Peyer's patch (tissue), 4 donors: ENCODE data around the gene PRTN3. TPM values are rescaled to one million over a fixed set of nuclear protein-coding genes. Genes with fewer than 3 reads are reported as not detected.

Source experiments
- DNase-seq, 3 donors: peaks; one replicate each; pipeline ENCODE4 v3.0.0-alpha.2; 2017 to 2019
- H3K27ac ChIP-seq, 4 donors: fragments of 200-600 bp; sonication (generic); one replicate each; pipeline ENCODE4 v1.5.1; 2016 to 2019
- H3K27me3 ChIP-seq, 2 donors: fragments of 200-600 bp; sonication (generic); one replicate each; pipeline ENCODE4 v1.5.1; 2019
- H3K36me3 ChIP-seq, 3 donors: fragments of 200-600 bp; sonication (generic); one replicate each; pipeline ENCODE4 v1.5.1; 2016 to 2019
- H3K4me1 ChIP-seq, 4 donors: fragments of 200-600 bp; sonication (generic); one replicate each; pipeline ENCODE4 v1.5.1; 2016 to 2019
- H3K4me3 ChIP-seq, 4 donors: fragments of 200-600 bp; sonication (generic); 1 replicate in 3 of 4; 2 replicates in 1 of 4; pipeline ENCODE4 v1.5.1; 2016 to 2019; ENCODE audit warnings: mild to moderate bottlenecking in 1 of 4
- H3K9me3 ChIP-seq, 4 donors: fragments of 200-600 bp; sonication (generic); one replicate each; pipeline ENCODE4 v1.5.1; 2016 to 2019; ENCODE audit warnings: mild to moderate bottlenecking in 1 of 4
- CTCF ChIP-seq, 6 experiments: fragments of 450-650 bp in 4 of 6; fragments of 200-600 bp in 2 of 6; sonication (generic) in 1 of 6; IDR thresholded peaks; one replicate each; pipeline ENCODE4 v1.5.1; 2017 to 2019; ENCODE audit warnings: antibody characterized with exemption in 6 of 6, mild to moderate bottlenecking in 3 of 6, moderate library complexity in 1 of 6
- POLR2A ChIP-seq, 2 donors: fragments of 450-650 bp; IDR thresholded peaks; one replicate each; pipeline ENCODE4 v1.5.1; 2017; ENCODE audit warnings: antibody characterized with exemption in 2 of 2, mild to moderate bottlenecking in 2 of 2, moderate library complexity in 2 of 2
- small RNA-seq, 2 donors: library from RNA; depleted of rRNA; stranded (forward); fragments of <200 nt; gene quantifications; one replicate each; pipeline ENCODE3, GENCODE V24; 2016
- total RNA-seq, 4 donors: library from RNA; depleted of rRNA; stranded (reverse); fragments of >200 nt; gene quantifications; one replicate each; pipeline ENCODE4 v1.1.0, GENCODE V29; 2016

The PRTN3 gene
- total RNA-seq, 4 donors from 2014 or later = not detected

- no peaks in the 10 kb centered on the region for H3K4me1 ChIP-seq
- H3K36me3 ChIP-seq = peaks cover 0 to 31% (median 0%) of the 10 kb centered on the region in 3 donors
- H3K9me3 ChIP-seq = no peaks in the 10 kb centered on the region
- no peak for DNase-seq
- H3K4me3 ChIP-seq = no peak overlapping the region
- TF ChIP-seq CTCF (IDR thresholded peaks at IDR 0.05) (no peak), POLR2A (IDR thresholded peaks at IDR 0.05) (no peak)
- no peaks in the 10 kb centered on the region for H3K27me3 ChIP-seq
- no peak overlapping the region for H3K27ac ChIP-seq
These were observed 56.7 kb downstream of the PRTN3 start for GRCh38 chr19:897442-898039.

Small RNA genes lying within 50 kb of the gene (small RNA-seq; reads per million reads assigned to genes)
- gene MIR3187 (0 reads per million in 2 donors), gene RNU6-9 (0 reads per million in 2 donors)

Other genes with a start within 250 kb of the PRTN3 start
- 100 to 1,000 TPM in 1 of 4 donors, 10 to 100 TPM in 3; 33.8 to 119 (median 70.5) TPM for gene POLRMT, start 207.5 kb upstream of the PRTN3 start, total RNA-seq
- not detected for gene FGF22, start 201.1 kb upstream of the PRTN3 start, total RNA-seq
- gene RNF126, start 177.8 kb upstream of the PRTN3 start, total RNA-seq = 100 to 1,000 TPM in 3 of 4 donors, 10 to 100 TPM in 1; 83.3 to 119 (median 115) TPM
- gene FSTL3, start 164.6 kb upstream of the PRTN3 start, total RNA-seq = 10 to 100 TPM; 13.8 to 94.9 (median 34.9) TPM
- gene PRSS57, start 145.5 kb upstream of the PRTN3 start, total RNA-seq = not detected
- 10 to 100 TPM in 3 of 4 donors, 1 to 10 TPM in 1; 7.5 to 33.8 (median 21.6) TPM for gene PALM, start 132.1 kb upstream of the PRTN3 start, total RNA-seq
- 100 to 1,000 TPM; 116 to 828 (median 637) TPM for gene MISP, start 89.9 kb upstream of the PRTN3 start, total RNA-seq
- gene PTBP1, start 43.5 kb upstream of the PRTN3 start, total RNA-seq = 100 to 1,000 TPM; 173 to 436 (median 229) TPM
- gene PLPPR3, start 19.0 kb upstream of the PRTN3 start, total RNA-seq = not detected
- not detected for gene AZU1, start 13.2 kb upstream of the PRTN3 start, total RNA-seq
- not detected for gene ELANE, start 11.3 kb downstream of the PRTN3 start, total RNA-seq
- 100 to 1,000 TPM; 140 to 403 (median 303) TPM for gene CFD, start 18.7 kb downstream of the PRTN3 start, total RNA-seq
- gene MED16, start 52.2 kb downstream of the PRTN3 start, total RNA-seq = 10 to 100 TPM; 60.2 to 83.6 (median 65.3) TPM
- gene RNU6-9, start 52.5 kb downstream of the PRTN3 start, total RNA-seq = not detected
- 10 to 100 TPM; 20.8 to 43.5 (median 34.8) TPM for gene R3HDM4, start 72.2 kb downstream of the PRTN3 start, total RNA-seq
- gene KISS1R, start 76.3 kb downstream of the PRTN3 start, total RNA-seq = not detected
- 10 to 100 TPM in 1 of 4 donors, 1 to 10 TPM in 3; 2.8 to 11.0 (median 4.9) TPM for gene ARID3A, start 85.0 kb downstream of the PRTN3 start, total RNA-seq
- 10 to 100 TPM; 26.4 to 58.8 (median 40.5) TPM for gene WDR18, start 143.3 kb downstream of the PRTN3 start, total RNA-seq
- not detected for gene GRIN3B, start 159.4 kb downstream of the PRTN3 start, total RNA-seq
- 100 to 1,000 TPM; 287 to 409 (median 366) TPM for gene TMEM259, start 180.1 kb downstream of the PRTN3 start, total RNA-seq
- not detected for gene RNU6-2, start 180.5 kb downstream of the PRTN3 start, total RNA-seq
- gene CNN2, start 185.6 kb downstream of the PRTN3 start, total RNA-seq = 10 to 100 TPM; 20.6 to 47.0 (median 22.6) TPM
- 100 to 1,000 TPM in 1 of 4 donors, 10 to 100 TPM in 3; 30.1 to 162 (median 72.1) TPM for gene ABCA7, start 199.1 kb downstream of the PRTN3 start, total RNA-seq
- 100 to 1,000 TPM in 2 of 4 donors, 10 to 100 TPM in 2; 82.6 to 187 (median 118) TPM for gene ARHGAP45, start 226.2 kb downstream of the PRTN3 start, total RNA-seq